ENCODE data around the gene B3GNT2. TPM values are rescaled to one million over a fixed set of nuclear protein-coding genes. Genes with fewer than 3 reads are reported as not detected.

The B3GNT2 gene
- total RNA-seq, 1 experiment from 2014 or later: 32.2 TPM

- POLR2A ChIA-PET: no interaction called here
Measured at GRCh38 chr2:62186156-62186905, 9.6 kb upstream of the B3GNT2 start.

More at GRCh38 chr2:62186156-62186905, 9.6 kb upstream of the B3GNT2 start:
- Mint-ChIP-seq H3K36me3 (no peaks in the 10 kb centered on the region), H3K27ac (no peak overlapping the region), H3K9me3 (peaks cover 19% of the 10 kb centered on the region), H3K4me3 (no peak overlapping the region), H3K4me1 (peaks cover 17% of the 10 kb centered on the region), H3K27me3 (ENCODE audit: low read depth) (no peaks in the 10 kb centered on the region)
- CTCF ChIA-PET: no interaction called here
- no peak for DNase-seq (ENCODE audit: low spot score)
- no peak for ATAC-seq
- TF ChIP-seq ARID4B (CRISPR knock-in tag; IDR thresholded peaks at IDR 0.05; ENCODE audit: borderline replicate concordance) (no peak), ZNF416 (CRISPR knock-in tag; IDR thresholded peaks at IDR 0.05) (no peak), SOX15 (CRISPR knock-in tag; IDR thresholded peaks at IDR 0.05) (no peak), ZNF512 (CRISPR knock-in tag; IDR thresholded peaks at IDR 0.05; ENCODE audit: borderline replicate concordance) (no peak), ESRRA (CRISPR knock-in tag; IDR thresholded peaks at IDR 0.05; ENCODE audit: borderline replicate concordance) (no peak), NFYB (CRISPR knock-in tag; conservative IDR thresholded peaks at IDR 0.05; ENCODE audit: low read depth) (no peak), NFATC4 (CRISPR knock-in tag; IDR thresholded peaks at IDR 0.05) (no peak), PRRX2 (CRISPR knock-in tag; IDR thresholded peaks at IDR 0.05) (no peak), GABPB1 (CRISPR knock-in tag; IDR thresholded peaks at IDR 0.05) (no peak), AR (CRISPR knock-in tag; IDR thresholded peaks at IDR 0.05) (no peak), ZNF532 (CRISPR knock-in tag; IDR thresholded peaks at IDR 0.05; ENCODE audit: borderline replicate concordance) (no peak), HMGXB4 (CRISPR knock-in tag; IDR thresholded peaks at IDR 0.05) (no peak), ZNF396 (CRISPR knock-in tag; IDR thresholded peaks at IDR 0.05; ENCODE audit: borderline replicate concordance) (no peak)
- TF ChIP-seq, protein P1, sequence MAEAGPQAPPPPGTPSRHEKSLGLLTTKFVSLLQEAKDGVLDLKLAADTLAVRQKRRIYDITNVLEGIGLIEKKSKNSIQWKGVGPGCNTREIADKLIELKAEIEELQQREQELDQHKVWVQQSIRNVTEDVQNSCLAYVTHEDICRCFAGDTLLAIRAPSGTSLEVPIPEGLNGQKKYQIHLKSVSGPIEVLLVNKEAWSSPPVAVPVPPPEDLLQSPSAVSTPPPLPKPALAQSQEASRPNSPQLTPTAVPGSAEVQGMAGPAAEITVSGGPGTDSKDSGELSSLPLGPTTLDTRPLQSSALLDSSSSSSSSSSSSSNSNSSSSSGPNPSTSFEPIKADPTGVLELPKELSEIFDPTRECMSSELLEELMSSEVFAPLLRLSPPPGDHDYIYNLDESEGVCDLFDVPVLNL (CRISPR knock-in tag; IDR thresholded peaks at IDR 0.05; ENCODE audit: borderline replicate concordance, low read depth): no peak
- TF ChIP-seq, protein P2, sequence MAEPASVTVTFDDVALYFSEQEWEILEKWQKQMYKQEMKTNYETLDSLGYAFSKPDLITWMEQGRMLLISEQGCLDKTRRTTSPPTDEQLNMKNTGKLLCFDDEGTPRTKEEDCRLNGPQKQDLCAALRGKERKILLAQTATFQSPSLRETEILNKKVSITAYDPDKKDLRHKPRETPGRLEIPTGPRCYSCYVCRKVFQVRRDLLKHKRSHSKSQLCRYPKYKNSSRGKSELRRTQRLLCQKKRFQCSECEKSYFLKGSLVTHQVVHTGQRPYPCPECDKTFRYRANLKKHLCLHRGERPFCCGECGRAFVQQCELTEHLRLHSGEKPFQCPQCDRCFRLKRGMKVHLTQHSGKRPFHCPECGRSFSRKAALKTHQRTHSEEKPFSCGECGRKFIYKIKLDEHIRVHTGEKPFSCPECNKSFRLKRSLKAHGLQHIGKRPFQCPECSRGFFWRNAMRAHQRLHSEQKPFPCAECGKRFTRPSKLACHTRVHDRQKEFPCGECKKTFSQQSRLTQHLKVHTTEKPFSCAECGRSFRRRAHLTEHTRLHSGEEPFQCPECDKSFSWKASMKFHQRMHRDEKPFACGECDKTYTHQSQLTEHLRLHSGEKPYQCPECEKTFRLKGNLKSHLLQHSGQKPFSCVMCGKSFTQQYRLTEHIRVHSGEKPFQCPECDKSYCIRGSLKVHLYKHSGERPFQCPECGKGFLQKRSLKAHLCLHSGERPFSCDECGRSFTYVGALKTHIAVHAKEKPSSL (CRISPR knock-in tag; conservative IDR thresholded peaks at IDR 0.05): no peak
- TF ChIP-seq, protein P3, sequence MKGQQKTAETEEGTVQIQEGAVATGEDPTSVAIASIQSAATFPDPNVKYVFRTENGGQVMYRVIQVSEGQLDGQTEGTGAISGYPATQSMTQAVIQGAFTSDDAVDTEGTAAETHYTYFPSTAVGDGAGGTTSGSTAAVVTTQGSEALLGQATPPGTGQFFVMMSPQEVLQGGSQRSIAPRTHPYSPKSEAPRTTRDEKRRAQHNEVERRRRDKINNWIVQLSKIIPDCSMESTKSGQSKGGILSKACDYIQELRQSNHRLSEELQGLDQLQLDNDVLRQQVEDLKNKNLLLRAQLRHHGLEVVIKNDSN (CRISPR knock-in tag; IDR thresholded peaks at IDR 0.05): no peak

All from WTC11 (cell line).